ENCODE data around the gene POLE3. TPM values are rescaled to one million over a fixed set of nuclear protein-coding genes. Genes with fewer than 3 reads are reported as not detected.
A peak's percentile ranks its signal among the peaks of the same experiment; 100 is the strongest.

The POLE3 gene
- total RNA-seq, 2 donors from 2014 or later = 24.3 to 25.4 TPM

DNA sequence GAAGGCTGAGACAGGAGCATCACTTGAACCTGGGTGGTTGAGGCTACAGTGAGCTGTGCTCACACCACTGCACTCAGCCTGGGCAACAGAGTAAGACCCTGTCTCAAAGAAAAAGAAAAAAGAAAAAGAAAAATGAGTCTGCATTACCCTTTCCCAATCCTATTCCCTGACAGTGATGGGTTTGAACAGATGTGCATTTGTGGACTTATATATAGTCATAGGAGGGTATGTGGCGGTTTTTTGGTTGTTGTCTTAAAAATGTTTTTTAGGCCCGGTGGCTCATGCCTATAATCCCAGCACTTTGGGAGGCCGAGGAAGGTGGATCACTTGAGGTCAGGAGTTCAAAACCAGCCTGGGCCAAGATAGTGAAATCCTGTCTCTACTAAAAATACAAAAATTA lies 47.1 kb downstream of the POLE3 start:
- peak; percentile 26 for DNase-seq (ENCODE audit: low spot score)
- intact Hi-C loops (cut with DNase I) = no loop called here

DNA sequence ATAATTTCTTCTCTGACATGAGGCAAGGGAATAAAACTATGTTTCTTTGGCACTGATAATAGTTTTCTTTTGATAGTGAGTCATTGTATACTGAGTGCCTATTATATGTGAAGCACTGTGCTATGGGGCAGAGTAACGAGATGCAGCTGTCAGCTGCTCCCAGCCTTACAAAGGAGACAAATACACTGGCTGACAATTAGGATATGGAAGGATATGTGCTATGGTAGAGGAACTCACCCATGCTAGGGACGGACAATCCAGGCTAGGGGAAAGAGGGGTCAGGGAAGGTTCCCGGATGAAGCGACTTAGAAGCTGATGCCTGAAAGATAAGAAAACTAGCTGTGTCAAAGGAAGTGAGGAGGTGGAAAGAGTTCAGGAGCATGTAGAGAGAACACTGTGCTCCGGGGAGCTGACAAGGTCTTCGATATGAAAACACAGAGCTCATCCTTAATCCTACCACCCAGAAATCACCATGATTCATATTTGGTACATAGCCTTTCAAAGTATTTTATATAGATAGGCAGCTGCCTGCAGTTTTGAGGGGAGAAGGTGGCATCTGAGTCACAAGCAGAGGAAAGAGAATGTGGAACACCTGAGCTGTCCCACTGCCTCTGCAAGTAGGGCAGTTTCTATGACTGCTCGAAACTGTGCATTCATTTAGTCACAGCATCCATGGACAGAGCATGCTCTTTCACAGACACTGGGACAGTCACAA lies 49.0 kb downstream of the POLE3 start:
- intact Hi-C loops (cut with DNase I) = no loop called here
- peak; percentile 10 for DNase-seq (ENCODE audit: low spot score)

GRCh38 chr9:113360242-113360842 lies 50.1 kb downstream of the POLE3 start:
- intact Hi-C loops (cut with DNase I) = no loop called here
- DNase-seq (ENCODE audit: low spot score) = peak; percentile 75

DNA sequence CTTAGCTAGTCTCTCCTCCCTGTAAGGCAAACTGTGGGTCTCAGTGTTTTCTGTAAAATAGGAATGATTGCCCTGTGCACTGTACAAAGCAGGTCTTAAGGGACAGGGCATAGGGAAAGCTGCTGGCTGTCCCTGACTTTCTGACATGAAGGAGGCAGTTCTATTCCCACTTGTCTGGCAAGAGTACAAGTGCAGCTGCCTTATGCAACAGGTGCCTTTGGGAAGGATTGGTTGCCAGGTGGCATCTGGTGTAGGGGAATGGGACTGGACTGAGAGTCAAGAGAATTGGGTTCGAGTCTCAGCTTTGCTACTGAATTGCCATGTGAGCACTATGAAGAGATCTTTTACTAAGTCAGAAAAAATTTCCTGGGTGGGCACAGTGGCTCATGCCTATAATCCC lies 51.1 kb downstream of the POLE3 start:
- intact Hi-C loops (cut with DNase I) = no loop called here
- peak; percentile 6 for DNase-seq (ENCODE audit: low spot score)

Other genes with a start within 250 kb of the POLE3 start
- 10 to 100 TPM; 25.5 to 29.7 TPM for gene FKBP15, start 189.4 kb downstream of the POLE3 start, total RNA-seq
- 10 to 100 TPM; 15.0 to 15.2 TPM for gene SLC31A1, start 189.1 kb downstream of the POLE3 start, total RNA-seq
- gene CDC26, start 135.1 kb downstream of the POLE3 start, total RNA-seq = 10 to 100 TPM; 24.5 to 32.3 TPM
- 10 to 100 TPM; 13.7 TPM for gene PRPF4, start 135.0 kb downstream of the POLE3 start, total RNA-seq
- gene RNF183, start 107.3 kb downstream of the POLE3 start, total RNA-seq = not detected
- 1 to 10 TPM; 2.1 to 2.3 TPM for gene WDR31, start 70.4 kb downstream of the POLE3 start, total RNA-seq
- under 1 TPM; 0.14 to 0.28 TPM for gene BSPRY, start 61.1 kb downstream of the POLE3 start, total RNA-seq
- 10 to 100 TPM in 1 of 2 donors, 1 to 10 TPM in 1; 7.6 to 10.6 TPM for gene HDHD3, start 33.7 kb downstream of the POLE3 start, total RNA-seq
- 10 to 100 TPM; 33.1 to 41.2 TPM for gene ALAD, start 9.4 kb downstream of the POLE3 start, total RNA-seq
- under 1 TPM; 0.32 to 0.33 TPM for gene C9orf43, start 72 bp upstream of the POLE3 start, total RNA-seq
- 10 to 100 TPM; 66.2 to 71.4 TPM for gene RGS3, start 53.1 kb upstream of the POLE3 start, total RNA-seq